HepG2 (cell line): Measurements from ENCODE around the gene ALKBH2. TPM values are rescaled to one million over a fixed set of nuclear protein-coding genes. Genes with fewer than 3 reads are reported as not detected.
A peak's percentile ranks its signal among the peaks of the same experiment; 100 is the strongest.

Experiments used
- ELF1 ChIP-seq: sonication (generic); formaldehyde crosslinking; IDR thresholded peaks from 2 replicates; pipeline ENCODE4 v1.4.0; 2020; ENCODE audit warnings: missing genetic modification reagents
- FLYWCH1 ChIP-seq: sonication (generic); formaldehyde crosslinking; IDR thresholded peaks from 2 replicates; pipeline ENCODE4 v1.8.1; 2023; ENCODE audit warnings: mild to moderate bottlenecking, missing genetic modification reagents
- FOXM1 ChIP-seq: sonication (generic); formaldehyde crosslinking; IDR thresholded peaks from 2 replicates; pipeline ENCODE4 v1.5.0; 2020; ENCODE audit warnings: missing genetic modification reagents
- FOXO4 ChIP-seq: sonication (generic); formaldehyde crosslinking; conservative IDR thresholded peaks from 2 replicates; pipeline ENCODE4 v1.8.1; 2023; ENCODE audit warnings: missing genetic modification reagents
- GTF2F1 ChIP-seq: fragments of 150-350 bp; IDR thresholded peaks from 2 replicates; pipeline ENCODE4 v1.6.1; 2014; ENCODE audit warnings: low read length
- KDM2A ChIP-seq: sonication (generic); formaldehyde crosslinking; IDR thresholded peaks from 2 replicates; pipeline ENCODE4 v1.4.0; 2020; ENCODE audit warnings: low read depth, missing genetic modification reagents, borderline replicate concordance
- MTERF4 ChIP-seq: sonication (generic); formaldehyde crosslinking; IDR thresholded peaks from 2 replicates; pipeline ENCODE4 v1.8.0; 2023; ENCODE audit warnings: mild to moderate bottlenecking, missing genetic modification reagents
- TRAFD1 ChIP-seq: sonication (generic); formaldehyde crosslinking; IDR thresholded peaks from 2 replicates; pipeline ENCODE4 v1.5.1; 2020; ENCODE audit warnings: missing genetic modification reagents, mild to moderate bottlenecking, borderline replicate concordance
- ZBTB8A ChIP-seq: sonication (generic); formaldehyde crosslinking; IDR thresholded peaks from 2 replicates; pipeline ENCODE4 v1.4.0; 2020; ENCODE audit warnings: mild to moderate bottlenecking, low read depth, missing genetic modification reagents, borderline replicate concordance
- ZGPAT ChIP-seq: IDR thresholded peaks from 2 replicates; pipeline ENCODE4 v1.6.1; 2016; ENCODE audit warnings: mild to moderate bottlenecking
- ZKSCAN1 ChIP-seq: fragments of 150-350 bp; IDR thresholded peaks from 2 replicates; pipeline ENCODE4 v1.6.1; 2014; ENCODE audit warnings: low read length
- polyA plus RNA-seq, 8 experiments: library from polyadenylated mRNA; depleted of rRNA in 3 of 8; stranded (reverse) in 7 of 8; unstranded in 1 of 8; fragments of >200 nt; fragmentation: Illumina TruSeq in 4 of 8; extraction: Trizol in 4 of 8; gene quantifications; 2 replicates each; pipeline versions ENCODE4 v1.2.1 to v1.2.3, GENCODE V29; 2011 to 2016; ENCODE audit warnings: low read depth in 4 of 8, missing spikeins in 1 of 8, mixed read lengths in 1 of 8; ENCODE audit not compliant: insufficient read depth in 1 of 8
- total RNA-seq, 5 experiments: library from RNA; depleted of rRNA; stranded (reverse); fragments of >200 nt; fragmentation: Illumina TruSeq; extraction: Trizol; gene quantifications; 2 replicates each; pipeline ENCODE4 v1.2.3, GENCODE V29; 2016; ENCODE audit warnings: low read depth in 1 of 5
- TF ChIP-seq, protein P1 (sequence below): sonication (generic); formaldehyde crosslinking; IDR thresholded peaks from 2 replicates; pipeline ENCODE4 v1.5.0; 2020; ENCODE audit warnings: mild to moderate bottlenecking, missing genetic modification reagents, borderline replicate concordance
- TF ChIP-seq, protein P2 (sequence below): sonication (generic); formaldehyde crosslinking; IDR thresholded peaks from 2 replicates; pipeline ENCODE4 v1.5.1; 2020; ENCODE audit warnings: missing genetic modification reagents, mild to moderate bottlenecking, borderline replicate concordance
- TF ChIP-seq, protein P3 (sequence below): sonication (generic); formaldehyde crosslinking; IDR thresholded peaks from 2 replicates; pipeline ENCODE4 v1.8.0; 2022; ENCODE audit warnings: mild to moderate bottlenecking, missing genetic modification reagents, moderate library complexity

ALKBH2 gene
- total and polyA plus RNA-seq, 2 of the 13 experiments (the other 11 are each of a cell fraction or from before 2014, with no cell fraction given) = 21.0 to 40.5 TPM

GRCh38 chr12:109097435-109098182, 4.3 kb upstream of the ALKBH2 start, which contains the start of gene UNG (continued):
- TF ChIP-seq, protein P1, sequence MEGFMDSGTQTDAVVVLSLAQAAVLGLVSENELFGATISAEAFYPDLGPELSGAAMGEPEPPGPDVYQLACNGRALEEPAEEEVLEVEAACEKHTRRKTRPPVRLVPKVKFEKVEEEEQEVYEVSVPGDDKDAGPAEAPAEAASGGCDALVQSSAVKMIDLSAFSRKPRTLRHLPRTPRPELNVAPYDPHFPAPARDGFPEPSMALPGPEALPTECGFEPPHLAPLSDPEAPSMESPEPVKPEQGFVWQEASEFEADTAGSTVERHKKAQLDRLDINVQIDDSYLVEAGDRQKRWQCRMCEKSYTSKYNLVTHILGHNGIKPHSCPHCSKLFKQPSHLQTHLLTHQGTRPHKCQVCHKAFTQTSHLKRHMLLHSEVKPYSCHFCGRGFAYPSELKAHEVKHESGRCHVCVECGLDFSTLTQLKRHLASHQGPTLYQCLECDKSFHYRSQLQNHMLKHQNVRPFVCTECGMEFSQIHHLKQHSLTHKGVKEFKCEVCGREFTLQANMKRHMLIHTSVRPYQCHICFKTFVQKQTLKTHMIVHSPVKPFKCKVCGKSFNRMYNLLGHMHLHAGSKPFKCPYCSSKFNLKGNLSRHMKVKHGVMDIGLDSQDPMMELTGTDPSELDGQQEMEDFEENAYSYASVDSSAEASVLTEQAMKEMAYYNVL = no peak
- TF ChIP-seq ZGPAT (CRISPR knock-in tag) (peak; percentile 47; the same call in 1 of the 2 replicates), GTF2F1 (no peak), KDM2A (CRISPR knock-in tag) (peak; percentile 14; the same call in 1 of the 2 replicates), TRAFD1 (CRISPR knock-in tag) (no peak), FOXM1 (CRISPR knock-in tag) (no peak), ZBTB8A (0 out of 2 replicates have a peak, but pooled peaks have one; percentile 29), MTERF4 (CRISPR knock-in tag) (0 out of 2 replicates have a peak, but pooled peaks have one; percentile 31), FOXO4 (CRISPR knock-in tag) (no peak), ZKSCAN1 (no peak), FLYWCH1 (CRISPR knock-in tag) (peak; percentile 95; the same call in 1 of the 2 replicates), ELF1 (CRISPR knock-in tag) (no peak)
- TF ChIP-seq, protein P2, sequence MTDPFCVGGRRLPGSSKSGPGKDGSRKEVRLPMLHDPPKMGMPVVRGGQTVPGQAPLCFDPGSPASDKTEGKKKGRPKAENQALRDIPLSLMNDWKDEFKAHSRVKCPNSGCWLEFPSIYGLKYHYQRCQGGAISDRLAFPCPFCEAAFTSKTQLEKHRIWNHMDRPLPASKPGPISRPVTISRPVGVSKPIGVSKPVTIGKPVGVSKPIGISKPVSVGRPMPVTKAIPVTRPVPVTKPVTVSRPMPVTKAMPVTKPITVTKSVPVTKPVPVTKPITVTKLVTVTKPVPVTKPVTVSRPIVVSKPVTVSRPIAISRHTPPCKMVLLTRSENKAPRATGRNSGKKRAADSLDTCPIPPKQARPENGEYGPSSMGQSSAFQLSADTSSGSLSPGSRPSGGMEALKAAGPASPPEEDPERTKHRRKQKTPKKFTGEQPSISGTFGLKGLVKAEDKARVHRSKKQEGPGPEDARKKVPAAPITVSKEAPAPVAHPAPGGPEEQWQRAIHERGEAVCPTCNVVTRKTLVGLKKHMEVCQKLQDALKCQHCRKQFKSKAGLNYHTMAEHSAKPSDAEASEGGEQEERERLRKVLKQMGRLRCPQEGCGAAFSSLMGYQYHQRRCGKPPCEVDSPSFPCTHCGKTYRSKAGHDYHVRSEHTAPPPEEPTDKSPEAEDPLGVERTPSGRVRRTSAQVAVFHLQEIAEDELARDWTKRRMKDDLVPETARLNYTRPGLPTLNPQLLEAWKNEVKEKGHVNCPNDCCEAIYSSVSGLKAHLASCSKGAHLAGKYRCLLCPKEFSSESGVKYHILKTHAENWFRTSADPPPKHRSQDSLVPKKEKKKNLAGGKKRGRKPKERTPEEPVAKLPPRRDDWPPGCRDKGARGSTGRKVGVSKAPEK (CRISPR knock-in tag) = no peak
- TF ChIP-seq, protein P3, sequence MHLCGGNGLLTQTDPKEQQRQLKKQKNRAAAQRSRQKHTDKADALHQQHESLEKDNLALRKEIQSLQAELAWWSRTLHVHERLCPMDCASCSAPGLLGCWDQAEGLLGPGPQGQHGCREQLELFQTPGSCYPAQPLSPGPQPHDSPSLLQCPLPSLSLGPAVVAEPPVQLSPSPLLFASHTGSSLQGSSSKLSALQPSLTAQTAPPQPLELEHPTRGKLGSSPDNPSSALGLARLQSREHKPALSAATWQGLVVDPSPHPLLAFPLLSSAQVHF (CRISPR knock-in tag) = peak; percentile 92; the same call in 1 of the 2 replicates
